Stimulated activated CD8-positive, alpha-beta memory T cell treated with anti-CD3 and anti-CD28 coated beads, Interleukin-12 subunit alpha, Interleukin-12 subunit beta, amount 100 ng/mL, for 4 hours (primary cell): Measurements from ENCODE around the gene WHRN.

Experiments
- DNase-seq: peaks from one replicate; pipeline ENCODE4 v3.0.0-alpha.2; 2020; ENCODE audit warnings: low read depth

Gene WHRN

DNA sequence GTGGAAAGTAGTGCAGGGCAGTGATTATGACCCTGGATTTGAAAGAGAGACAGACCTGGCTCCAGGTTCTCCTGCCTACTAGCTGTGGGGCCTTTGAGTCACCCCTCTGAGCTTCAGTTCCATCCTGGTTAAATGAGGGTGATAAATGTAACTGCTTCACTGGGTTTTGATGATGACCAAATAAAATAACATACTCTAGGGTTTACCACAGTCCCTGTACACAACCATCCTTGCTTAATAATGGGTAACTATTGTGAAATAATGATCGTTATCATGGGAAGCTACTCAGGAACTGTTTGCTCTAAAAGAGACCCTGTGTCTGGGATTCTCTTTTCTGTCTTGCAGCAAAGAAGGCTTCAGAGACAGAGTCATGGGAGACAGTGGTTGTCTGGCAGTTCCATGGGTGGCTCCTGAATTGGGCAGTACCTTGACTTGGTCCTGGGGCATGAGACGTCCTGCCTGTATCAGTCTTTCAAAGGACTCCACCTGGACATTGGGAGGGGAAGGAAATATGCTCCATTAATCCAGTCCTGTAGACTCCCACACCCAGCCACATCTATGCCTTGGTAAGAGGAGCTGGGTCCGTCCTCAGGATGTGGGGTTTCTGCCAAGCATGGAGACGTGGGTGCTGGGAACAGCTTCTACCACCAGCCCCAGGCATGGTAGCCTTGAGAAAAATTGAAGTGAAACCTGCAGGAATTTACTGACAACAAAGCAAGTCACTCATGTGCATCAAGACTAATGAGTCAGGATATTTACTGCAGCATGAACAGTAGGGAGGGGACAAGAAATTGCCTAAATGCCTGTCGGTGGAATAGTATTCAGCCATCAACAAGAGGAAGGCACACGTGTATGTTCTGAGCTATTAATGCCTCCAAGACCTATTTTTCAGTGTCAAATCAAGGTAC, 140.9 kb downstream of the WHRN start:
- no peak for DNase-seq

DNA sequence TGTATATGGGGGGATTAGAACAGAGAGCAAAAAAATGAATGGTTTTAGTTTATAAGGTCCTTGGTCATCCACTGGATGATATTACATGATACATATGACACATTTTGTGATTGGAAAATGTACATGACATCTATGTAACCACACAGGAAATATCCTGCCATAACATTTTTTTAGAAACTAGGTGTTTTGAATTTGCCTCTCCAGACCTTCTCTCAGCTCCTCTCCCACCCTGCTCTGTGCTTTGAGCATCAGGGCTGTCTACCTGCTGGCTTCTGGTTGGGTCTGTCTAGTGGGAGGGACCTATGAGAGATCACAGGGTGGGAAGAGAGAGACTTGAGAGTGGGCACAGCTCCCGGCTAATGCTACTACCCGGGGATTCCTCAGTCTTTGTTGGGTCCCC, 141.8 kb downstream of the WHRN start:
- no peak for DNase-seq

DNA sequence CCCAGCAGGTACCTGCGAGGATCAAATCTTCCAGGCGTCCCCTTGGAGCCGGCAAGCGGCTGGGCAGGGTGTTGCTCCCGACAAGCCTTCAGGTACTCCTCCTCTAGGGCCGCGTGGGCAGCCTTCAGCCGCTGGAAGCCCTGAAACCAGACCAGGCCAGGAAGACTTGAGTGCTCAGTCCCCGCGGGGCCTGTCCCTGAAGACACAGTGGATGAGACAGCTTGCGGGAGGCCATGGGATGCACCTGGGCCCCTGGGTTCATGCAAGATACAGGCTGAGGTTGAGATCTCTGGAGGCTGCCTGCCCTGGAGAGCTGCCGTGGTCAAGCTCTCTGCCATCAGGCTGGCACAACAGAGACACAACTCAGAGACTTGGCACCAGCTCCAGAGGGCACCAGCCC, 142.9 kb downstream of the WHRN start:
- DNase-seq: no peak

GRCh38 chr9:114361542-114361941, 143.7 kb downstream of the WHRN start:
- no peak for DNase-seq

GRCh38 chr9:114359801-114360200, 145.5 kb downstream of the WHRN start:
- DNase-seq: no peak

DNA sequence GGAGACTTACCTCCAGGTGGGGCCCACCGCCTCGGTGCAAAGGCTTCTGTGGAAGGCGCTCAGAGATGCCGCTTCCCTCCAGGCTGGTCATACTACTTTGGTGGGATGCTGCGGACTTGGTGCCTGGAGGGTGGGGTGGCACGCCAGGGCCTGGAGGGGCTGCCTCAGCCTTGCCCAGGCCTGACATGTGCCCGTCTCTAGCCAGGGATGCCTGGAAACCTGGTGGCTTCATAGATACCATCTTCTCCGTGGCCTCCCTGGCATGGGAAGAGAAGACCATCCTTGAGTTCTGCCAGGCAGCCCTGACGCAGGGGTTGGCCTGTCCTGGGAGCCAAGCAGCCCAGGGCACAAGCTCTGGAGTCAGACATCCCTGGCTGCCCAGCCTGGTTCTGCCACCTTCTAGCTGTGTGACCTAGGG, 147.4 kb downstream of the WHRN start:
- DNase-seq: no peak

- no peak for DNase-seq
Measured at GRCh38 chr9:114357360-114357759, 147.9 kb downstream of the WHRN start.

DNA sequence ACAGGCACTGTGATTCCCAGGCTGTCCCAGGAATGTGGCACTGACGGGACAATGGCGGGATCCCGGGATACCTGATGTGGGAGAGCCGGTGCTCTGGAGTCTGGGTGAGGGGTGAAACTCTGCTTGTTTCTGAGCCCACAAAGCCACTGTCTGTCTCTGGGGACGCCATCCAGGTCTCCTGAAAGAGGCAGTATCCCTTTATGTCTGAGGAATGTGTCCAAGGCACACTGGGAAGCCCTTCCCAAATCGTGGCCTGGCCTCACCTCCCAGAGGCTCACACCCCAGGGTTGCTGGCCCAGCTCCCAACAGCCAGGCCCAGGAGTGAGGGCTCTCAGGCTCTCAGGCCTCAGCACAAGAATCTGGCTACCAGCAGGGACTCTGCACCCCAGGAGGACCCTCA, 148.5 kb downstream of the WHRN start:
- no peak for DNase-seq

DNA sequence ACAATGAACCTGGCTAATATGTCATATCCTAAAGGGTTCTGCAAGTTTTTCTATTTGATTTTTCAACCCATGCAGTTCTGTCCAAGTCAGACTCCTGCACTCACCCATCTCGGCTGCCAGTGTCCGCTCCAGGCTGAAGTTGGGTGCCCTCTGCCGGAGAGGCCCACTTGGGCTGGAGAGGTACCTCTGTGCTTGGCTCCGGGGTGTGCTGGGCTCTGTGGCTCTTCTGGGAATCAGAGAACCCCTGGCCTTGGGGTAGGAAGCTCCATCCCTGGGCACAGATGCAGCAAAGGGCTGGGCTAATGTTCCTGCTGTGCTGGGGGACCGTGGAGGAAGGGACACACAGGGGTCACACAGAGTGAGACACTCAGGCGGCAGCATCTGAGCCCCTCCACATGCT, 149.5 kb downstream of the WHRN start:
- no peak for DNase-seq
